Esophagus muscularis mucosa (tissue), 2 donors: Measurements from ENCODE around the gene ZNF892.

Source experiments
- EP300 ChIP-seq: sonication (generic); formaldehyde crosslinking; IDR thresholded peaks from one replicate; pipeline ENCODE4 v1.6.1; 2017; ENCODE audit warnings: antibody characterized with exemption
- POLR2A ChIP-seq: fragments of 450-650 bp; IDR thresholded peaks from one replicate; pipeline ENCODE4 v1.6.1; 2017; ENCODE audit warnings: antibody characterized with exemption, moderate library complexity, mild to moderate bottlenecking, low read depth

DNA sequence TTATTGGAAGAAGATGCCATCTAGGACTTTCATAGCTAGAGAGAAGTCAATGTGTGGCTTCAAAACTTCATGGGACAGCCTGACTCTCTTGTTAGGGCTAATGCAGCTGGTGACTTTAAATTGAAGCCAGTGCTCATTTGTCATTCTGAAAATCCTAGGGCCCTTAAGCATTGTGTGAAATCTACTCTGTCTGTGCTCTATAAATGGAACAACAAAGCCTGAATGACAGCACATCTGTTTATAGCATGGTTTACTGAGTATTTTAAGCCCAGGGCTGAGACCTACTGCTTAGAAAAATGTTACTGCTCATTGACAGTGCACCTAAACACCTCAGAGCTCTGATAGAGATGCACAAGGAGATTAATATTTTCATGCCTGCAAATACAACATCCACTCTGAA, 30.8 kb downstream of the ZNF892 start:
- TF ChIP-seq POLR2A (no peak), EP300 (no peak)
